ENCODE results near the gene NAALADL2.
"Not testable (repeated sequence)": the region's sequence is repeated elsewhere in the genome, so short reads cannot be mapped to it uniquely, and the experiment has no call there.

NAALADL2 gene

GRCh38 chr3:175456466-175456865 lies 597.3 kb downstream of the NAALADL2 start:
- Mint-ChIP-seq H3K27ac (no peak overlapping the region), H3K27me3 (no peaks in the 10 kb centered on the region), H3K9me3 (peaks cover under 1% of the 10 kb centered on the region), H3K36me3 (ENCODE audit: low read depth) (no peaks in the 10 kb centered on the region), H3K4me1 (ENCODE audit: low read depth) (no peaks in the 10 kb centered on the region), H3K4me3 (no peak overlapping the region)

DNA sequence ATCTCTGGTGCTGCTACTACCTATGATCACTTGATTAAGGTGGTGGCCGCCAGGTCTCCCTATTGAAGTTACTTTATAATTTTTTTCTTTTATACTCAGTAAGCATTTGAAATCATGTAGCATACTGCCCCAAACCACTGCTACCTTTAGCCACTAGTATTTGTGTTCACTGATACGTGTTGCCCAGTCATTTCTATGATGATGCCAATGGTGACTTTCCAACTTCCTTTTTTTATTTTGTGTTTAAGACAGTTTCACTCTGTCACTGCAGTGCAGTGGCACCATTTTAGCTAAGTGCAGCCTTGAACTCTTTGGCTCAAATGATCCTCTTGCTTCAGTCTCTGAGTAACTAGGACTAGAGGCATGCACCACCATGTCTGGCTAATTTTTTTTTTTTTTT lies 598.2 kb downstream of the NAALADL2 start:
- Mint-ChIP-seq H3K4me1 (ENCODE audit: low read depth) (no peaks in the 10 kb centered on the region), H3K4me3 (no peak overlapping the region), H3K36me3 (ENCODE audit: low read depth) (no peaks in the 10 kb centered on the region), H3K9me3 (peaks cover 4% of the 10 kb centered on the region), H3K27ac (no peak overlapping the region), H3K27me3 (no peaks in the 10 kb centered on the region)

- H3K4me3 Mint-ChIP-seq; H3K27me3 Mint-ChIP-seq; H3K27ac Mint-ChIP-seq; H3K9me3 Mint-ChIP-seq; H3K36me3 Mint-ChIP-seq (ENCODE audit: low read depth); H3K4me1 Mint-ChIP-seq (ENCODE audit: low read depth): not testable (repeated sequence)
Observed at GRCh38 chr3:175460849-175461399, 601.8 kb downstream of the NAALADL2 start.

GRCh38 chr3:175464362-175464761 lies 605.2 kb downstream of the NAALADL2 start:
- no peaks in the 10 kb centered on the region for H3K27me3 Mint-ChIP-seq
- H3K4me3 Mint-ChIP-seq = no peak overlapping the region
- no peak overlapping the region for H3K27ac Mint-ChIP-seq
- no peaks in the 10 kb centered on the region for H3K36me3 Mint-ChIP-seq (ENCODE audit: low read depth)
- H3K9me3 Mint-ChIP-seq = peaks cover 4% of the 10 kb centered on the region
- no peaks in the 10 kb centered on the region for H3K4me1 Mint-ChIP-seq (ENCODE audit: low read depth)

DNA sequence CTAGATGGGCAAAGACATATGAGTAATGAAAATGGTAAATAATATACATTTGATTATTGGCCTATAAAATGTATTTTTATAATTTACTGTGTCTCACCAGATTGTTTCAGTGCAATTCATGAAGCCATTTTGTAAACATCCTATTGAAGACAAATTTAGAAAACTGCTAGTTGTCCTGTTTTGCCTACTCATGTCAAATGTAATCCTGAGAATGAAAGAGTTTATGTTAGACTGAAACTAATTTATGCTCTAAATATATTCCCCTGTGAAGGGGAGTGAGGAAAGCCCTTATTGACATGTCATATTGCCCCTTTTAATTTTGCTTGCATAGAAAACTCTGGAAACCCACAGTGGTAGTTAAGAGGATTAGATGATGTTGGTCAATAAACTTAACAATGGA lies 610.0 kb downstream of the NAALADL2 start:
- Mint-ChIP-seq H3K36me3 (ENCODE audit: low read depth) (no peaks in the 10 kb centered on the region), H3K27me3 (no peaks in the 10 kb centered on the region), H3K4me3 (no peak overlapping the region), H3K27ac (no peak overlapping the region), H3K4me1 (ENCODE audit: low read depth) (no peaks in the 10 kb centered on the region), H3K9me3 (no peaks in the 10 kb centered on the region)

DNA sequence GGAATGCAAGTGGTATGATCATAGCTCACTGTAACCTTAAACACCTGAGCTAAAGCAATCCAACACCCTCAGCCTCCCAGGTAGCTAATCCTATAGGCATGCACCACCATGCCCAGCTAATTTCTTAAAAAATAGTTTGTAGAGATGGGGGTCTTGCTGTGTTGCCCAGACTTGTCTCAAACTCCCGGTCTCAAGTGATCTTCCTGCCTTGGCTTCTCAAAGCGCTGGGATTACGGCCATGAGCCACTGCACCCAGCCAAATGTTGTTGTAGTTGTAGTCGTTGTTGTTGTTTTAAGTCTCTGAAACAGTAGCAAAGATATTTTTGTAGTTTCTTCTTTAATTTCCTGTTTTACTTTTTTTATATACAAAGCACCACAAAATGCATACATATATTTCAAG lies 616.6 kb downstream of the NAALADL2 start:
- Mint-ChIP-seq H3K4me3 (no peak overlapping the region), H3K4me1 (ENCODE audit: low read depth) (no peaks in the 10 kb centered on the region), H3K27me3 (no peaks in the 10 kb centered on the region), H3K27ac (no peak overlapping the region), H3K36me3 (ENCODE audit: low read depth) (no peaks in the 10 kb centered on the region), H3K9me3 (no peaks in the 10 kb centered on the region)

GRCh38 chr3:175476489-175476888 lies 617.4 kb downstream of the NAALADL2 start:
- Mint-ChIP-seq H3K27me3 (no peaks in the 10 kb centered on the region), H3K27ac (no peak overlapping the region), H3K9me3 (no peaks in the 10 kb centered on the region), H3K4me3 (no peak overlapping the region), H3K36me3 (ENCODE audit: low read depth) (no peaks in the 10 kb centered on the region), H3K4me1 (ENCODE audit: low read depth) (no peaks in the 10 kb centered on the region)

- Mint-ChIP-seq H3K27me3 (no peaks in the 10 kb centered on the region), H3K4me3 (no peak overlapping the region), H3K27ac (no peak overlapping the region), H3K36me3 (ENCODE audit: low read depth) (no peaks in the 10 kb centered on the region), H3K4me1 (ENCODE audit: low read depth) (no peaks in the 10 kb centered on the region), H3K9me3 (no peaks in the 10 kb centered on the region)
Observed at GRCh38 chr3:175477651-175478224, 618.6 kb downstream of the NAALADL2 start.

- no peaks in the 10 kb centered on the region for H3K27me3 Mint-ChIP-seq
- no peaks in the 10 kb centered on the region for H3K4me1 Mint-ChIP-seq (ENCODE audit: low read depth)
- H3K27ac Mint-ChIP-seq = no peak overlapping the region
- H3K36me3 Mint-ChIP-seq (ENCODE audit: low read depth) = no peaks in the 10 kb centered on the region
- no peaks in the 10 kb centered on the region for H3K9me3 Mint-ChIP-seq
- no peak overlapping the region for H3K4me3 Mint-ChIP-seq
Observed at GRCh38 chr3:175478301-175478700, 619.2 kb downstream of the NAALADL2 start.

- H3K36me3 Mint-ChIP-seq (ENCODE audit: low read depth) = no peaks in the 10 kb centered on the region
- H3K4me1 Mint-ChIP-seq (ENCODE audit: low read depth) = no peaks in the 10 kb centered on the region
- no peaks in the 10 kb centered on the region for H3K27me3 Mint-ChIP-seq
- no peaks in the 10 kb centered on the region for H3K9me3 Mint-ChIP-seq
- H3K4me3 Mint-ChIP-seq = no peak overlapping the region
- no peak overlapping the region for H3K27ac Mint-ChIP-seq
Observed at GRCh38 chr3:175479175-175479574, 620.0 kb downstream of the NAALADL2 start.

DNA sequence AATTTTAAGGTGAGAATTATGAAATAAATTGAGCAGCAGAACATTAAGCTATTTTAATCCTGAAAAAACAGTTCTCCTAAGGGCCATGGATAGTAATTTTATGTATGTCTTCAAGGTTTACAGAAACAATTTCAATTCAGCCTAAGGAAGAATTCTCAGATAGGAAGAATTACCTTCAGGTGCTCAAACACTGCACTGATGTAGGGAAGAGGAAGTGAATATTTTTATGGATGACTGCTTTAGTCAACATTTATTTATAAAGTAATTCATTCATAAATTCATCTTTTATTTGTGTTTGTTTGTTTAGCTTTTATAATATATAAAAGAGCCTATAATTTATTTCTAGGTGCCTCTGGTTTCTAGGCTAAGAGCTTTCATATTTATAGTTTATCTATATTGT lies 620.7 kb downstream of the NAALADL2 start:
- Mint-ChIP-seq H3K27me3 (no peaks in the 10 kb centered on the region), H3K9me3 (no peaks in the 10 kb centered on the region), H3K4me1 (ENCODE audit: low read depth) (no peaks in the 10 kb centered on the region), H3K4me3 (no peak overlapping the region), H3K27ac (no peak overlapping the region), H3K36me3 (ENCODE audit: low read depth) (no peaks in the 10 kb centered on the region)

DNA sequence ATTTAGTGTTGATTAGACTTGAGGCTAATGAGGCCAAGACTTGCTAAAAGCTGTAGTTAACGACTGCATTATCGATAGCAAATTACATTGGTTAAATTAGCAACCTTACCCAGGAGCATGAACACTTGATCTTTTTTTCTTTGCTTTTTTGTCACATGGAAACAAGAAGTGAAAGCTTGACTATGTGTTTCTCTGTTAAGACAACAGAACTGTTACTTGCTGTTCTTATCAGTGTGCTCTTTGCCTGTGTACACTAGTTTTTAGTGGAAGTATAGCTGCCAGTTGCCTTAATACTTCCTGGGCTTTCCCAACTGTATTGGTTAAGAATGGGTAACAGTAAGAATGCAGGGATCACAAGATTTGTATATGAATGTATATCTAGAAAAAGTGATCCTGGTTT lies 625.5 kb downstream of the NAALADL2 start:
- no peaks in the 10 kb centered on the region for H3K27me3 Mint-ChIP-seq
- H3K27ac Mint-ChIP-seq = no peak overlapping the region
- H3K4me3 Mint-ChIP-seq = no peak overlapping the region
- H3K9me3 Mint-ChIP-seq = no peaks in the 10 kb centered on the region
- H3K4me1 Mint-ChIP-seq (ENCODE audit: low read depth) = no peaks in the 10 kb centered on the region
- no peaks in the 10 kb centered on the region for H3K36me3 Mint-ChIP-seq (ENCODE audit: low read depth)

- no peaks in the 10 kb centered on the region for H3K4me1 Mint-ChIP-seq (ENCODE audit: low read depth)
- no peaks in the 10 kb centered on the region for H3K9me3 Mint-ChIP-seq
- H3K36me3 Mint-ChIP-seq (ENCODE audit: low read depth) = no peaks in the 10 kb centered on the region
- no peak overlapping the region for H3K4me3 Mint-ChIP-seq
- no peak overlapping the region for H3K27ac Mint-ChIP-seq
- H3K27me3 Mint-ChIP-seq = no peaks in the 10 kb centered on the region
Observed at GRCh38 chr3:175485436-175485835, 626.3 kb downstream of the NAALADL2 start.

GRCh38 chr3:175486255-175486654 lies 627.1 kb downstream of the NAALADL2 start:
- no peak overlapping the region for H3K4me3 Mint-ChIP-seq
- no peaks in the 10 kb centered on the region for H3K9me3 Mint-ChIP-seq
- no peaks in the 10 kb centered on the region for H3K36me3 Mint-ChIP-seq (ENCODE audit: low read depth)
- no peaks in the 10 kb centered on the region for H3K27me3 Mint-ChIP-seq
- H3K4me1 Mint-ChIP-seq (ENCODE audit: low read depth) = no peaks in the 10 kb centered on the region
- H3K27ac Mint-ChIP-seq = no peak overlapping the region

DNA sequence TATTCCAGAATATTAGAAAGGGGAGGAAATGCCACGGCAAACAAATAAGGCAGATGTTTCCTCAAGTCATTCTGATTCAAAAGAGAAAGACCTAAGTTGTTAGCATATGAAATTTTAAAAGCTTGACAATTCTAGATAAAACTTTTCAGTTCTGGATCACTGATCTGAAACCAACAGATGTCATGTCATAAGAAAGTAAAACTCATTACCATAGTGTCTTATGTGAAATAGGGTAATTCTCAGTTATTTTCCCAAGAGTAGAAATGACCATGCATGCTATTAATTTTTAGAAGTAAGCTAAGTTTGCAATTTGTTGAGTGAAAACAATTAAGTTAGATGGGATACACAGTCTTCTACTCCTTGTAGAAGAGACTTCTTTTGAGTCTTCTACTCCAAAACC lies 630.3 kb downstream of the NAALADL2 start:
- no peaks in the 10 kb centered on the region for H3K27me3 Mint-ChIP-seq
- no peak overlapping the region for H3K27ac Mint-ChIP-seq
- H3K36me3 Mint-ChIP-seq (ENCODE audit: low read depth) = no peaks in the 10 kb centered on the region
- no peaks in the 10 kb centered on the region for H3K4me1 Mint-ChIP-seq (ENCODE audit: low read depth)
- H3K9me3 Mint-ChIP-seq = no peaks in the 10 kb centered on the region
- no peak overlapping the region for H3K4me3 Mint-ChIP-seq

DNA sequence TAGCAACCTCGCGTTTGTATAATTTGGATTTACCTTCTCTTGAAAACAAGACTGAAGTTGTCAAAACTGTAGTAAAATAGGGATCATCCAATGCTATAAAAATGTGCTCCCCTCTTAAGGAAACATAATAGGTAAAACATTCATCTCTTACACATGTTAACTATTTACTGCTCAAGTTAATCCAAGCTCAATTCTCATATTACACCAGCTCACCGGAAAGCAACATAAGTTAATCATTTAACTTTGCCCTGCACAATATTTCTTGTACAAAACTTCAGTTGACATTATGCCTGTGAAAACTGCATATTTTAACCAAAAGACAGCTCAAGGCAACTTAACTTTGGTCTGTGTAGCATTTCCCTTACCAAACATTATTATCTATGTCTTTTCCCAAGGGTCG lies 634.2 kb downstream of the NAALADL2 start:
- H3K27me3 Mint-ChIP-seq = no peaks in the 10 kb centered on the region
- H3K36me3 Mint-ChIP-seq (ENCODE audit: low read depth) = no peaks in the 10 kb centered on the region
- no peak overlapping the region for H3K27ac Mint-ChIP-seq
- H3K9me3 Mint-ChIP-seq = no peaks in the 10 kb centered on the region
- H3K4me3 Mint-ChIP-seq = no peak overlapping the region
- no peaks in the 10 kb centered on the region for H3K4me1 Mint-ChIP-seq (ENCODE audit: low read depth)

Data from stimulated activated naive CD8-positive, alpha-beta T cell treated with anti-CD3 and anti-CD28 coated beads, Interleukin-15, Interleukin-2, amounts not matched to agents 100 ng/mL and 50 ng/mL, for 24 hours (primary cell).